Motor neuron (in vitro differentiated cells): Measurements from ENCODE around the gene HNRNPM. TPM values are rescaled to one million over a fixed set of nuclear protein-coding genes. Genes with fewer than 3 reads are reported as not detected.
"Not testable (repeated sequence)": the region's sequence is repeated elsewhere in the genome, so short reads cannot be mapped to it uniquely, and the experiment has no call there.

Experiments used
- ATAC-seq, 8 experiments: fragments of 200-7000 bp; cut with Tn5 transposase; replicated peaks in 6 of 8; 2 replicates each; pipeline ENCODE4 v1.8.0; 2021; ENCODE audit warnings: mild to moderate bottlenecking in 8 of 8, moderate library complexity in 8 of 8
- H3K27ac ChIP-seq, 2 donors: fragments of 250-450 bp; sonication (Bioruptor Pico); 2 replicates each; pipeline ENCODE4 v1.9.0; 2021; ENCODE audit warnings: antibody characterized with exemption in 2 of 2, mild to moderate bottlenecking in 2 of 2, moderate library complexity in 1 of 2
- H3K4me1 ChIP-seq, 2 donors: fragments of 250-450 bp; sonication (Bioruptor Pico); replicated peaks in 1 of 2; 2 replicates each; pipeline ENCODE4 v1.6.1; 2021; ENCODE audit warnings: antibody characterized with exemption in 2 of 2, mild to moderate bottlenecking in 2 of 2, moderate library complexity in 1 of 2
- H3K4me3 ChIP-seq, 5 donors: fragments of 250-450 bp; sonication (Bioruptor Pico); 2 replicates each; pipeline ENCODE4 v1.9.0; 2021; ENCODE audit warnings: antibody characterized with exemption in 5 of 5, mild to moderate bottlenecking in 5 of 5, moderate library complexity in 4 of 5
- WGBS, 10 experiments: fragments of 450-650 bp; shearing (Covaris generic); methylation state at CpG; one replicate each; pipeline ENCODE4 v1.0.0; 2022; 5-methylcytosine and 5-hydroxymethylcytosine counted together
- in situ Hi-C, 9 experiments: fragments of 400-800 bp; cut with MboI; loops; one replicate each; pipeline ENCODE4 v1.15.0; 2021; ENCODE audit warnings: low sequenced_read_pairs in 9 of 9, low pct_unique_long_range_greater_than_20kb in 2 of 9; ENCODE audit not compliant: unreplicated experiment in 9 of 9
- total RNA-seq, 8 experiments: library from RNA; unstranded; fragments of 300-600 nt; gene quantifications; 2 replicates each; pipeline versions ENCODE4 v1.2.3 to v1.2.4, GENCODE V29; 2022

Gene HNRNPM
- total RNA-seq, 8 experiments from 2014 or later, result 44.2 to 280 (median 73.5) TPM

- in situ Hi-C loops, result no loop called here
- Histone ChIP-seq H3K4me1 (no peaks in the 10 kb centered on the region), H3K27ac (no peak overlapping the region), H3K4me3 (no peak overlapping the region)
- 0 to 100% (median 88%) methylated on average over 1 to 3 of the region's 18 CpGs; no CpG with 5 or more reads in 7 of the 10 experiments for WGBS, 10 experiments
- peak in 3 of 8 experiments; percentile 10 to 16 (median 13) for ATAC-seq
These were observed 40.2 kb upstream of the HNRNPM start for GRCh38 chr19:8404391-8405151.

DNA sequence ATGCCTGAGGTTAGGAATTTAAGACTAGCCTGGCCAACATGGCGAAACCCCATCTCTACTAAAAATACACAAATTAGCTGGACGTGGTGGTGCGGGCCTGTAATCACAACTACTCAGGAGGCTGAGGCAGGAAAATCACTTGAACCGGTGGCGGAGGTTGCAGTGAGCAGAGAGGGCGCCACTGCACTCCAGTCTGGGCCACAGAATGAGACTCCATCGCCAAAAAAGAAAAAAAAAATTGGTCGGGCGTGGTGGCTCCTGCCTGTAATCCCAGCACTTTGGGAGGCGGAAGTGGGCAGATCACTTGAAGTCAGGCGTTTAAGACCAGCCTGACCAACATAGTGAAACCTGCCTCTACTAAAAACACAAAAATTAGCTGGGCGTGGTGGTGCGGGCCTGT, 34.1 kb upstream of the HNRNPM start:
- H3K27ac ChIP-seq, H3K4me3 ChIP-seq, H3K4me1 ChIP-seq, ATAC-seq, in situ Hi-C loops: not testable (repeated sequence)
- WGBS, 10 experiments, result 80 to 100% (median 95%) methylated on average over 1 to 11 of the region's 13 CpGs; no CpG with 5 or more reads in 2 of the 10 experiments

GRCh38 chr19:8412783-8413628, 31.8 kb upstream of the HNRNPM start, which contains the start of gene MARCHF2:
TSS of gene MARCHF2 (plus strand) at chr19:8413305. CDS start at chr19:8421841, 8,536 bp downstream.
- WGBS, 10 experiments, result 0% methylated on average over 4 to 5 of the region's 89 CpGs; no CpG with 5 or more reads in 8 of the 10 experiments
- Histone ChIP-seq H3K27ac (no peak within 1 kb of the TSS), H3K4me1 (peaks cover 3 to 8% of the 10 kb centered on the region in 2 donors), H3K4me3 (peak within 1 kb of the TSS; percentile 50 to 85 (median 58))
- ATAC-seq, result peak; percentile 98 to 100 (median 100)
- in situ Hi-C loops, result no loop called here

DNA sequence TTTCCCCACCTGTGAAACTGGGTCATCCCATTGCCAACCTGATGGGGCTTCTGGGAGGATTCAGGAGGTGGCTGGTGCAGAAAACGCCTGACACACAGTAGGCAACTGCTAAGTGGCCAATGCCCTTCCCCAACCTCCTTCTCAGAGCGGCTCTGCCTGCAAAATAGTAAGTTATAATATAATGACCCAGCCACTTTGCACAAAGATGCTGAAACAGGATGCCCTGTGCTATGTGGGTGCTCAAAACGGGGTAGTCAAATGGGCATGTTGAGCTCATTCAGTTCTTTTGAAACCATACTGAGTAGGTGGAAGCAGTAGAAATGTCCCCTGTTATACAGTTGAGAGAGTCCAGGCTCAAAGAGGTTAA, 31.2 kb upstream of the HNRNPM start:
- Histone ChIP-seq H3K4me3 (peak overlapping the region; percentile 50 to 85 (median 58)), H3K27ac (no peak overlapping the region), H3K4me1 (peaks cover 3 to 8% of the 10 kb centered on the region in 2 donors)
- in situ Hi-C loops, result no loop called here
- WGBS, 10 experiments, result 0 to 40% (median 34%) methylated on average over 1 to 3 of the region's 3 CpGs; no CpG with 5 or more reads in 6 of the 10 experiments
- peak in 1 of 8 experiments; percentile 2 for ATAC-seq

- 67 to 100% (median 92%) methylated on average over 1 to 4 of the region's 4 CpGs; no CpG with 5 or more reads in 4 of the 10 experiments for WGBS, 10 experiments
- ATAC-seq, result no peak
- peaks cover 3 to 8% of the 10 kb centered on the region in 2 donors for H3K4me1 ChIP-seq
- in situ Hi-C loops, result no loop called here
- H3K4me3 ChIP-seq, result no peak overlapping the region
- no peak overlapping the region for H3K27ac ChIP-seq
These were observed 28.0 kb upstream of the HNRNPM start for GRCh38 chr19:8416796-8417195.

DNA sequence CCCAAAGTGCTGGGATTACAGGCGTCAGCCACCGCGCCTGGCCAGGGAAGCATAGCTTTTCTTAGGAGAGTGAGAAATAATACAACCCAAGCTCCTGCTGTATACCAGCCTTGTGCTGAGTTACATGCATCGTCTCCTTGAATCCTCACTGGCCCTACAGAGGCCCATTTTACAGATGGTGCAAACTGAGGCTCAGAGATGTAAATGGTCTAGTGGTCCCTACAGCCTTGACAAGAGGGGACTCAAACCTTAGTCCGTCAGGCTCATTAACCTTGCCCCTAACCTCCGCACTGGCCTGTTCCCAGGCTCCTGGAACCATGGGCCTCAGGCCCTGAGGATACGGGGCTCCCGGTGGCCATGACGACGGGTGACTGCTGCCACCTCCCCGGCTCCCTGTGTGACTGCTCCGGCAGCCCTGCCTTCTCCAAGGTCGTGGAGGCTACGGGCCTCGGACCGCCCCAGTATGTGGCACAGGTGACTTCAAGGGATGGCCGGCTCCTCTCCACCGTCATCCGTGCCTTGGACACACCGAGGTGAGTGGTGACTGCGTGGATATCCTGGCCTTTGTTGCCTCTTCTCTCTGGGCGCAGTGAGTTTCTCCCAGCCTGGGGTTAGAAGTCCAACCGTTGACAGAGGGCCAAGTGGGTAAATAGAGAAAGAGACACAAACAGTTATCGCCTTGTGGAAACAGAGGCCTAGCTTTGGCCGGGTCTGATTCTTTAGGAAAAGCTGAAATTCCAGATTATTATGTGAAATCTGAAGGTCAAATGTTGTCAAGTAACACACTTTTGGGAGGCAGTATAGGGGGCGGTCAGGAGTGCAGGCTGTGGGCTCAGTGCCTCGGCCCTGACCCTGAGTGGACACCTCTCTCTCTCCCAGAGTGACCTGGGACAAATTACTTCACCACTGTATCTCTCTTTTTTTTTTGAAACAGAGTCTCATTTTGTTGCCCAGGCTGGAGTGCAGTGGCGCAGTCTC, 23.0 kb upstream of the HNRNPM start:
- no peak for ATAC-seq
- WGBS, 10 experiments, result 87 to 100% (median 96%) methylated on average over 1 to 16 of the region's 28 CpGs; no CpG with 5 or more reads in 1 of the 10 experiments
- in situ Hi-C loops, result no loop called here
- Histone ChIP-seq H3K27ac (no peak overlapping the region), H3K4me1 (peaks cover 3 to 9% of the 10 kb centered on the region in 2 donors), H3K4me3 (no peak overlapping the region)

DNA sequence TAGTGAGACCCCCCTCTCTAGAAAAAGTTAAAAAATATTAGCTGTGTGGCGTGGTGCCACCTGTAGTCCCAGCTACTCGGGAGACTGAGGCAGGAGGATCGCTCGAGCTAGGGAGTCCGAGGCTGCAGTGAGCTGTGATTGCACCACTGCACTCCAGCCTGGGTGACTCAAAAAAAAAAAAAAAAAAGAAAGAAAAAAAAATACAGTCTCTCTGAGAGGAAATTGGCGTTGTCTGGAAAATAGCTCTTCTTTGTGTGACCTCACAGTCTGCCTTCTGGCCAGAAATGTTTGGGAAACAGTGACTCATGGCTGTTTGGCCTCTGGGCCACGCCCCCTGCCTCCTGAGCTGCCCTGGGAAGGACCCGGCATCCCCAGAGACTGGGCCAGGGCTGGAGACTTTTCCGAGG, 21.0 kb upstream of the HNRNPM start:
- in situ Hi-C loops, result no loop called here
- H3K4me3 ChIP-seq, result no peak overlapping the region
- H3K27ac ChIP-seq, result no peak overlapping the region
- WGBS, 10 experiments, result 0 to 60% (median 55%) methylated on average over 4 to 9 of the region's 9 CpGs; no CpG with 5 or more reads in 4 of the 10 experiments
- H3K4me1 ChIP-seq, result peaks cover 3 to 9% of the 10 kb centered on the region in 2 donors
- peak; percentile 91 to 99 (median 98) for ATAC-seq

- in situ Hi-C loops, H3K27ac ChIP-seq, ATAC-seq, H3K4me3 ChIP-seq, H3K4me1 ChIP-seq: not testable (repeated sequence)
- WGBS, 10 experiments, result 85 to 100% (median 90%) methylated on average over 2 to 4 of the region's 6 CpGs; no CpG with 5 or more reads in 6 of the 10 experiments
These were observed 19.4 kb upstream of the HNRNPM start for GRCh38 chr19:8425331-8425730.

DNA sequence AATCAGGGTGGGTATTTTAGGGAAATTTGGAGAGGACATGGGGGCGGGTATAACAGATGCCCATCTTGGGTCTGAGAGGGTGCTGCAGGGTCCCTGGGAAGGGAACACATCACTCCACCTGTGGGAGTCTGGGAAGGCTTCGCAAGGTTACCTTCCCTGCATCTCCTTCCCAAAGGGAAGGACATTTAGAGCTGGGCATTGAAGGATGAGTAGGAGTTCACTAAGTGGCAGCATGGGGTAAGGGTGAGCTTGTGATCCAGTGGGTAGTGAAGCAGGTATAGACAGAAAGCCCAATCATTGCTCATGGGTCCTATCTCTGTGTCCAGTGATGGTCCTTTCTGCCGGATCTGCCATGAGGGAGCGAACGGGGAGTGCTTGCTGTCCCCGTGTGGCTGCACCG, 18.5 kb upstream of the HNRNPM start:
- no peak for ATAC-seq
- in situ Hi-C loops, result no loop called here
- no peak overlapping the region for H3K4me3 ChIP-seq
- H3K4me1 ChIP-seq, result peaks cover 3 to 9% of the 10 kb centered on the region in 2 donors
- no peak overlapping the region for H3K27ac ChIP-seq
- 66 to 91% (median 80%) methylated on average over 1 to 5 of the region's 7 CpGs; no CpG with 5 or more reads in 5 of the 10 experiments for WGBS, 10 experiments

- Histone ChIP-seq H3K27ac (no peak overlapping the region), H3K4me1 (peaks cover 0 to under 1% of the 10 kb centered on the region in 2 donors), H3K4me3 (no peak overlapping the region)
- no peak for ATAC-seq
- in situ Hi-C loops, result no loop called here
- WGBS, 10 experiments, result 90 to 100% methylated on average over 2 to 4 of the region's 6 CpGs; no CpG with 5 or more reads in 8 of the 10 experiments
These were observed 15.7 kb upstream of the HNRNPM start for GRCh38 chr19:8429044-8429443.

DNA sequence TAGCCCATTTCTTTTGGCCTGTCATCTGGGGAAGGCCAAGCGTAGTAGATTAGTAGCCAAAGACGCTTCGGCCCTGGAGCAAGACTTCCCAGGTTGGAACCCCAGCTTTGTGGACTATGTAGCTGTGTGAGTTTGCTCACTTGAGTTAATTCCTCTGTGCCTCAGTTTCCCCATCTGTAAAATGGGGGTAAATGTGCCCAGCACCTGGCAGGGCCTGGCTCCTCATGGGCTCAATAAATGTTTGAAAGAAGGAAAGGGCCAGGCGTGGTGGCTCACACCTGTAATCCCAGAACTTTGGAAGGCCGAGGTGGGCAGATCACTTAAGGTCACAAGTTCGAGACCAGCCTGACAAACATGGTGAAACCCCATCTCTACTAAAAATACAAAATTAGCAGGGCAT, 14.9 kb upstream of the HNRNPM start:
- H3K4me3 ChIP-seq, result no peak overlapping the region
- H3K27ac ChIP-seq, result no peak overlapping the region
- ATAC-seq, result no peak
- no peaks in the 10 kb centered on the region for H3K4me1 ChIP-seq
- whole genome bisulfite sequencing, 10 experiments, result 83 to 100% (median 100%) methylated on average over 2 to 5 of the region's 6 CpGs; no CpG with 5 or more reads in 3 of the 10 experiments
- in situ Hi-C loops, result no loop called here

- Histone ChIP-seq H3K4me3 (no peak overlapping the region), H3K4me1 (no peaks in the 10 kb centered on the region), H3K27ac (no peak overlapping the region)
- 70 to 85% (median 80%) methylated on average over 1 to 5 of the region's 20 CpGs; no CpG with 5 or more reads in 5 of the 10 experiments for WGBS, 10 experiments
- no peak for ATAC-seq
- in situ Hi-C loops, result no loop called here
These were observed 14.1 kb upstream of the HNRNPM start for GRCh38 chr19:8430650-8431049.
